NCI-H524 (cell line): Measurements from ENCODE around the gene RRAS2.
"Not testable (repeated sequence)": the region's sequence is repeated elsewhere in the genome, so short reads cannot be mapped to it uniquely, and the experiment has no call there.

Experiments used
- DNase-seq, 2 experiments: peaks; one replicate each; lab custom pipeline; 2025; lab: John Stamatoyannopoulos, UW

RRAS2 gene

GRCh38 chr11:14371249-14371648, 12.3 kb upstream of the RRAS2 start:
- DNase-seq, result no peak

DNA sequence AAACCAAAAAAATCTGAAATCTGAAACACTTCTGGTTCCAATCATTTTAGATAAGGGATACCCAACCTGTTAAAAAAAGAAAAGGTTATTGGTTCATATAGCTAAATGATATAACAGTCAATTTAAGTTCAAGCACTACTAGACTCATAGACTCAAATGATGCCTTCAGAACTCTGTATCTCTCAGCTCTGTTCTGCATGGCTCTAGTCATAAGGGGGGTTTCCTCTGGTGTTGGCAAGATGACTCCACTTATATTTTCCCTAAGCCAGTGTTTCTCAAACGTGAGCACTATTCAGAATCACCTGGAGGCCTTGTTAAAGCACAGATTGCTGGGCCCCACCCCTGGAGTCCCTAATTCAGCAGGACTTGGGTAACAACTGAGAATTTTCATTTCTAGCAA, 11.5 kb upstream of the RRAS2 start:
- no peak for DNase-seq

DNA sequence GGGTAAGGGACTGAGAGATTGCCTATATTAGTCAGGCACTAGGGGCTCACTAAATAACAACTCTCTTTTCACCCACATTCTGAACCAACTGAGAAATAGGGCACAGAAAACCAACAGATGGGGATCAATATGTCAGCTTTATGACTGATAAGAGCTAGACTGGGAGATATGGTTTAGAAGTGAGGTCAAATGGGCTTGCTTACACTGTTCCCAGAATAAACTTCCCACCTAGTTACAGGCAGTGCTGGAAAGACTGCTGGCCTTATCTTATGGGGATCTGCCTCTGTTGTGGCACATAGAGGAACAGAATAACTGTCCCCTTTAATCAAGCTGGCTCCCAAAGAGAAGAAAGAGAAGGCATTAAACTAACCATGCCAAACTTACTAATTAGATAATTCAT, 10.6 kb upstream of the RRAS2 start:
- DNase-seq, result no peak

GRCh38 chr11:14366936-14367335, 8.0 kb upstream of the RRAS2 start:
- no peak for DNase-seq

DNA sequence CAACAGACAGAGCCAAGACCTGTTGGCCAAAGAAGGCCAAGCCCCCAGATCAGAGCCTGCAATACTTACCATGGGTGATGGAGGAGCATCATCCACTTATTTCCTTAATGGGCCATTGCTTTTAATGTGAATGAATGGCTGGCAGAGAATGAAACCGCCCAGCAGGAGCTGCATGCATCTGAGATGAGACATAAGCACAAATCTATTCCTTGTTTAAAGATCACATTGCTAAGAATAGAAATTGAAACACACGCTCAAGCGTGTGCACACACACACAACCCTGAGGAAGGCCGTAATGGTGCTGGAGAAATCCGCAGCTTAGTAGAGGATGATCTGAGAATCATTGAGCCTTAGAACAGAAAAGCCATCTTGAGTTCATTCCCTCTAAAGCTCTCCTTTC, 5.3 kb upstream of the RRAS2 start:
- no peak for DNase-seq

- DNase-seq, result no peak
Observed at GRCh38 chr11:14362611-14363010, 3.6 kb upstream of the RRAS2 start.

- DNase-seq, result no peak
Observed at GRCh38 chr11:14361951-14362350, 3.0 kb upstream of the RRAS2 start.

DNA sequence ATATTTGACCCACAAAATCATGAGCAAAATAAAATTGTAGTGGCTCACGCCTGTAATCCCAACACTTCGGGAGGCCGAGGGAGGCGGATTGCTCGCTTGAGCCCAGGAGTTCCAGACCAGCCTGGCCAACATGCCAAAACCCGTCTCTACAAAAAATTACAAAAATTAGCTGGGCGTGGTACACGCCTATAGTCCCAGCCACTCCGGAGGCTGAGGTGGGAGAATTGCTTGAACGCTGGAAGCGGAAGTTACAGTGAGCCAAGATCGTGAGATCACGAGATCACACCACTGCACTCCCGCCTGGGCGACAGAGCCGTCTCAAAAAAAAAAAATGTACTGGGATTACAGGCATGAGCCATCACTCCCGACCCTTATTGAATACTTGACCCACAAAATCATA, 2.0 kb upstream of the RRAS2 start:
- DNase-seq, result no peak

DNA sequence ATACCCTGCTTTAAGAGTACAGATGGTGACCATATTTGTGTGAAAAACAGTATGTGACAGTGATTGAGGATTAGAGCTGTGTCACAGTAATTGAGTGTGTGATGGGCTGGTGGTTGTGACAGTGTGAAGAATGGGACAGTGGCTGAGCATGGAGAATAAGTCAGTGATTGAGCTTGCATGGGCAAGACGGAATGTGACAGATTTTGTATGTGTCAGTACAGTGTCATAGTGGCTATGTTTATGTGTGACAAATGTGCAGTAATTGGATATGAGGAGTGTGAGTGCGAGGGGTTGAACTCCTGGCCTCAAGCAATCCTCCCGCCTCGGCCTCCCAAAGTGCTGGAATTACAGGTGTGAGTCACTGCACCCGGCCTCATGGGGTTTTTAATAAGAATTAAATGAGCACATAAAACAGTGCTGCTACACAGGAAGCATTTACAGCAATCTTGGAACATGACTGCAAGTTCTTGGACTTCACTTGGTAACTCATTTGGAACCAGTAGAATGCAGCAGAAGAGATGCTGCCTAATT, 583 bp upstream of the RRAS2 start:
- peak in 1 of 2 experiments; percentile 37 for DNase-seq

- DNase-seq, result peak in 1 of 2 experiments; percentile 29
Observed at GRCh38 chr11:14357881-14358728, 878 bp downstream of the RRAS2 start.

DNA sequence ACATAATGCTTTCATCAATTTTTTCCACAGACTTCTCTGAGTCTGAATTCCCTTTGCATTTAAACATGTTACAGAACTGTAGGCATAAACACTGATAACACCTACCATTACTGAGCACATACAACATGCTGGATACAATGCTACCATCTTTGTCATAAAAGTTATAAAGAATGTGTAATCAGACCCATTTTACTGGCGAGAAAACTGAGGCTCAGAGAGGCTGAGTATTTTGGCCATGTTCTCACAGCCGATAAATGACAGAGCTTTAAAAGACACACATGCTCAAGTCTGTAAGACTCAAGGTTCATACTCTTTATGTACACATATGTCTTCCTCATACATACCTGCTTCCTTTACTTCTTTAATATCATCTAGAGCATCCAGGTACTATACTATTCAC, 2.6 kb downstream of the RRAS2 start:
- DNase-seq, result no peak

DNA sequence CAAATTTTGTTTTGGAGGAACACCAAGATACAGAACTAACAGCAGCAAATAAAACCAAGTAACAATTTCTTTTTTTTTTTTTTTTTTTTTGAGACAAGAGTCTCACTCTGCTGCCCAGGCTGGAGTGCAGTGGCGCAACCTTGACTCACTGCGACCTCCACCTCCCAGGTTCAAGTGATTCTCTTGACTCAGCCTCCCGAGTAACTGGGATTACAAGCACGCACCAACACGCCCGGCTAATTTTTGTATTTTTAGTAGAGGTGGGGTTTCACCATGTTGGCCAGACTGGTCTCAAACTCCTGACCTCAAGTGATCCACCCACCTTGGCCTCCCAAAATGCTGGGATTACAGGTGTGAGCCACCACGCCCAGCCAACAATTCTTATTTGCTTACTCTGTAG, 4.4 kb downstream of the RRAS2 start:
- not testable (repeated sequence) for DNase-seq

DNA sequence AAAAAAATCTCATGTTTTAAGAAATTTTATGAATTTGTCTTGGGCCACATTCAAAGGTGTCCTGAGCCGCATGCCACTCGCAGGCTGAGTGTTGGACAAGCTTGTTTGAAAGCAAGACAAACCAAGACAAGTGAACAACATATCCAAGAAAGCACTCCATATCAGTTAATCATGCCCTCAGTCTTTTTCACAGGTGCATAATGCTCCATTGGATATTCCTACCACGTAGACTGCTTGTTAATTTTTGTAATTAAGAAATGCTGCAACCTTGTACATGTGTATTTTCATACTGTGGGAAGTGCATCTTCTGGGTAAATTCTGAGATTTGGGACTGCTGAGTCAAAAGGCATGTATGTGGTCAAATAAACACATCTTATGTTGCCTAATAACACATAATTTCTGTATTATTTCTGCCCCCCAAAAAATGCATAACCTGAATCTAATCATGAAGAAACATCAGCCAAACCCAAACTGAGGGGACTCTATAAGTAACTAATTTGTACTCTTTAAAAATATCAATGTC, 8.2 kb downstream of the RRAS2 start:
- DNase-seq, result no peak

DNA sequence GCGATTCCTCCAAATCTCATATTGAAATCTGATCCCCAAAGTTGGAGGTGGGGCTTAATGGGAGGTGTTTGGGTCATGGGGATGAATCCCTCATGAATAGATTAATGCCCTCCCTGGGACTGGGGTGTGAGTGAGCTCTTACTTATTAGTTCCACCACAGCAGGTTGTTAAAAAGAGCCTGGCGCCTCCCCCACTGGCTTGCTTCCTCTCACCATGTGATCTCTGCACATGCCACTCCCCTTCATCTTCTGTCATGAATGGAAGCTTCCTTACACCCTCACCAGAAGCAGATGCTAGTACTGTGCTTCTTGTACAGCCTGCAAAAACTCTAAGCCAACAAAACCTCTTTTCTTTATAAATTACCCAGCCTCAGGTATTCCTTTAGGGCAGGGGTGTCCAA, 8.8 kb downstream of the RRAS2 start:
- DNase-seq, result no peak

- no peak for DNase-seq
Observed at GRCh38 chr11:14347991-14348390, 11.0 kb downstream of the RRAS2 start.

GRCh38 chr11:14347494-14347893, 11.5 kb downstream of the RRAS2 start:
- no peak for DNase-seq

DNA sequence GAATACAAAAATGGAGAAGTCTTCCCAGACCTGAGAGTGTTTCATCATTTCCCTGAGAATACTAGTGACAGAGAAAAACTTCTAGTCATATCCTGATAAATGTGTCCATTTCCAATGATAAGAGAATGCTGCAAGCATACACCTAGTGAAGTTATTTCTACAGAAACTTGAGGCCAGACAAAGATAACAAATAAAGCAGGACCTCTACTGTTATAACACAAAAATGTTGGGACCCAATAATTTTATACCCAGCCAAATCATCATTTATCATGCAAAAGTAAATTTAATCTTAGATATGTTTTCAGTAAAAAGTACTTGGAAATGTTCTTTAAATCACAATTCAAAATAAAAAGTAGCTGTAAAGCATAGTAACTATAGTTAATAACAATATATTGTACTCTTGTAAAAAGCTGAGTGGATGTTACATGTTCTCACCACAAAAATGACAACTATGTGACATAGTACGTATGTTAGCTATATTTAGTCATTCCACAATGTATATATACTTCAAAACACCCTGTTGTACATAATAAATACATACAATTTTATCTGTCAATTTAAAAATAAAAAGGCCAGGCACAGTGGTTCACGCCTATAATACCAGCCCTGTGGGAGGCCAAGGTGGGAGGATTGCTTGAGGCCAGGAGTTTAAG, 12.6 kb downstream of the RRAS2 start:
- DNase-seq, result no peak

DNA sequence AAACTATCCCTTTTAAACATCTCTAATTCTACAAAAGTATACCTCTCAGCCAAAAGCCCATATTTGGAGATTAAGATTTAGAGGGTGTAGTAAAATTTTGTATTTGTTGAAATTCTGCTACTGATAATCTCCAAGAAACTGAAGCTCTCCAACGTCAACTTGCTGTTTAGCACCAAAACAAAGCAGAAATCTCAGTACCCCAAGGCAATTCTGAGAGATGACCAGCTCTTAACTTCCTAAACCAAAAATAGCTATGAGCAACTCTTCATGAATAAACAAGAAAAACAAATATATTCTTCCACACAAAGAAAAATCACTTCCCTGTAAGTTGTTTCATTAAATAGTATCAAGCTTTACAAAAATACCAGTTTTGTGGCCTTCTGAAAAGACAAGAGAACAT, 13.3 kb downstream of the RRAS2 start:
- no peak for DNase-seq

DNA sequence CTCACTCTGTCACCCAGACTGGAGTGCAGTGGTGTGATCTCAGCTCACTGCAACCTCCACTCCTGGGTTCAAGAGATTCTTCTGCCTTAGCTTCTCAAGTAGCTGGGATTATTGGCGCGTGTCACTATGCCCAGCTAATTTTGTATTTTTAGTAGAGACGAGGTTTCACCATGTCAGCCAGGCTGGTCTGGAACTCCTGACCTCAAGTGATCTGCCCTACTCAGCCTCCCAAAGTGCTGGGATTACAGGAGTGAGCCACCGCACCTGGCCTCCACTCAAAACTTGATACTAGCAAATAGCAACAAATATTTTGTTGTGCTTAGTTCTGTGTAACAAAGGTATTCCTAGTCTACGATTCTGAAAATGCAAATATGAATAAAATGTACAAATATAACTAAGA, 14.0 kb downstream of the RRAS2 start:
- not testable (repeated sequence) for DNase-seq

DNA sequence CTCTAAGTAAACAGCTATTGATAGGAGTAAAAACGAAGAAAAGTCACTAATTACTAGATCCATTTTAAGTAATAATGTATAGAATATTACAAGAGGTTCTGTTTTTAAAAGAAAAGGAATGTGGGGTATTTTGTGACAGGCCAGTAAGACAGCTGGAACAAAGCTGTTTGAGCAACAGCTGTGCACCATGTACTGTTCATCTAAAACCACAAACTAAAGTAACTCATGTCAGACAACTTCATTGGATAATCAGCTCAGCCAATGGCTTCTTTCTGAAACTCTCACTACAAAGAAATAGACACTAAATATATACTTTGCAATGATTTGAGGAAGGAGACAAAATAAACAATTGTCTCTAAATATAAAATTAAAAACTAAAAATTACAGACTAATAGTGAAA, 16.1 kb downstream of the RRAS2 start:
- DNase-seq, result no peak

DNA sequence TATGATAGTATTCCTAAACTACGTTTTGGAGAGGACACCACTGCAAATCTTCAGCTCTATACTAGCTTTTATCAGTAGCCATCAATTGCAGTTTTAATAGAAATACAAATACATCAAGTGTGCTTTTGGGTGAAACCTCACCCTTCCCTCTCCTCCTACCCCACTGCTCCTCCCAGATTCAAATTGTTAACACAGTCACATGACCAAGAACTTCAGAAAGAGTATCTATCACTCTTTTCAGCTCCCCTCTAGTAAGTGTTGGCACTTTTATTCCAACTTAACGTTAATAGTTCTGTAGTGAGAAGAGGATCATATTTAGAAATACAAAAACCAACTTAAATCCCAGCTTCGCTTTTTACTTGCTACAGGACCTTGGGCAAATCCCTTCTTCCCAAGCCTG, 17.0 kb downstream of the RRAS2 start:
- DNase-seq, result no peak

DNA sequence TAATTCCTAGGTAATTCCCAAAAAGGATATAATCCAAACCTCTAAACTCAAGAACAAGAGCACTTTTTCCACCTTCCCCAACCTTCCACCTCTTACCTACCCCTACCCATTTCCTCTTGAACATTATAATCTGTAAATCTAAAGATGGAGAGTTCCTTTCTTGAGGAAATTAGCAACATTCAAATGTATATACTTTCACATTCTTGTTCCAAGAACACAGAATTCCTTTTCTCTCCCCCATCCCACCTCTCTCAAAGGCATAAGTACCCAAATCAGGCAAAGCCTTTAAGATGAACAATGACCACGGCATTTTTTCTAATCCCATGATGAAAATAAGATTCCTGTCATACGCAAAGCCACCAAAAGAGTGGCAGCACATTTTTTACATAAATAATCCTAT, 18.3 kb downstream of the RRAS2 start:
- DNase-seq, result no peak

DNA sequence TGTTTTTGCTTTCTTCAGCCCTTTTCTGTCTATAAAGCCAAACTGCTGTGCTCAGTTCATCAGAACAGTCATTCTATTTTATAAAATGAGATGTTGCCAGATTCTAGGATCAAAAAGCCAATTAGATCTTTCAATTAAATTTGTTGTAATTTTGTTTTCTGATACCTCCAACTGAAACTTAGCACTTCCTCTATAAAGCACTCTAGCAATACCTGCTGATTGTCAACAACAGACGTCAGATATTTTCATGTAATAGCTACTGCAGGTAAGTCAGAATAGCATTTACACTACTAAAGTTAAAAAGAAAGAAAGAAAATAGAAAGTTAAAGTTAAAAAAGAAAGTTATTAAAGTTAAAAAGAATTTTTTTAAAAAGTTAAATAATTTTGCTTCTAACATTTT, 19.6 kb downstream of the RRAS2 start:
- DNase-seq, result no peak
